ENCODE measurements around the gene GIPC2.

GIPC2 gene

DNA sequence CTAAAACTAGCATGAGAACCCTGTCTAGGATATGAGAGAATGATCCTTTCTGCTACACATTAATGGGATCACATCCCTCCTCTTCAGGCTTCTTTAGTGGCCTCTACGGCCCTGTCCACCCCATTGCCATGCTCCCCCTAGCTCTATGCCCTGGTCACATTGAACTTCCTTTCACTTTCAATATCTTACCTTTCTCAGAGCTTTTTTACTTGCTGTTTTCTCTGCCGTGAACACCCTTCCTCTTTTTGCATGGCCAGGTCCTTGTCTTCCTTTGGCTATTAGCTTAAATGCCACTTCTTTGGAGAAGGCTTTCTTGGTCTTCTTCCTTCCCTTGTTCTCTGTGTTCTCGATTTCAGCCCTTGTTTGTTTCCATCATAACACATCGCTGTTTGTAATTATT is 97.4 kb downstream of the GIPC2 start:
- H3K4me3 ChIP-seq (ENCODE audit: low read length in 2 of 2): no peak overlapping the region

DNA sequence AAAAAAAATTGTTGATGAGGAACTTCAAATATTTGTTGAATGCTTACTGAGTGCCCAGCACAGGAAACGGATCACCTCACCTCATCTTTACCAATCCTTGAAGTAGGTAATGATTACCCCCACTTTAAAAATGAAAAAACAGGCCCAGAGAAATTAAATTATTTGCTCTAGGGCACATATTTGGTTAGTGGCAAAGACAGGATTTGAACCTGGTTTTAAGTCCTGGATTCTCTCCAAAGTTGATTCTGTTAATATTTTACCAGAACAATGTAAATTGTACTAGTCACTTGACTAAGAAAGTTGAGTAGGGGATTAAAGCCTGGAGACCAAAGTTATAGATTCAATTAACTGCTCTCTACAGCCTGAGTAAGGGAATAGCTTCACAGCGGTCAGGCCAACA is 97.9 kb downstream of the GIPC2 start:
- no peaks in the 10 kb centered on the region for H3K4me1 ChIP-seq (ENCODE audit: control insufficient read depth, insufficient read depth, low read length)
- H3K4me3 ChIP-seq (ENCODE audit: low read length in 2 of 2): no peak overlapping the region

More for the DNA sequence above, 97.4 kb downstream of the GIPC2 start:
- Histone ChIP-seq H3K4me1 (ENCODE audit: control insufficient read depth, insufficient read depth, low read length) (no peaks in the 10 kb centered on the region), H3K27ac (ENCODE audit: low read length) (no peak overlapping the region), H3K27me3 (ENCODE audit: control insufficient read depth in 1 of 2, insufficient read depth in 2 of 2, low read length in 2 of 2) (no peaks in the 10 kb centered on the region), H3K9me3 (ENCODE audit: control insufficient read depth in 2 of 2, low read length in 2 of 2) (no peaks in the 10 kb centered on the region), H3K36me3 (ENCODE audit: control insufficient read depth in 2 of 2, insufficient read depth in 2 of 2, low read length in 2 of 2) (no peaks in the 10 kb centered on the region), H3K9ac (ENCODE audit: low read length in 2 of 2) (no peak overlapping the region)

DNA sequence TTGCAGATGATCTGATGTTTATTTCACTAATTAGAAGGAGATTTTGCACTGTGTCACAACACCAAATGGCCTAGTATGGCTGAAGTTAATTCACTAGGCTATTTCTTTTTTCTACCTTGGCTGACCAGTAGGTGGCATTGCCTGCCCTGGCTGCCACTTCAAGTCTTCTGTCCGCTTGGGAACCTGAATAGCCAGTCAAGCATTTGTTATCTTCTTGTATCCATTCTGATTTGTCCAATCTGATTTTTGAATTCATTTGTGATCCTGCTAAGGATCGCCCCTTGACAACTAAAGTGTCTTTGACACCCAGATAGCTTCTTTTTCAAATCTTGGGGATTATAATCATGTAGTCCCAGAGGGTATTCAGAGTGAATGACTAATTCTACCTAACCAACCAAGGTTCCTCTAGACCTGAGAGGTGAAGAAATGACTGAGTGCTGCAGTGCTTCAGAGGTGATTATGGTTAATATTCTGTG is 99.4 kb downstream of the GIPC2 start:
- no peak overlapping the region for H3K9ac ChIP-seq (ENCODE audit: low read length in 2 of 2)

More for the DNA sequence above, 97.9 kb downstream of the GIPC2 start:
- Histone ChIP-seq H3K36me3 (ENCODE audit: control insufficient read depth in 2 of 2, insufficient read depth in 2 of 2, low read length in 2 of 2) (no peaks in the 10 kb centered on the region), H3K9me3 (ENCODE audit: control insufficient read depth in 2 of 2, low read length in 2 of 2) (no peaks in the 10 kb centered on the region), H3K9ac (ENCODE audit: low read length in 2 of 2) (no peak overlapping the region), H3K27me3 (ENCODE audit: control insufficient read depth in 1 of 2, insufficient read depth in 2 of 2, low read length in 2 of 2) (no peaks in the 10 kb centered on the region), H3K27ac (ENCODE audit: low read length) (no peak overlapping the region)

DNA sequence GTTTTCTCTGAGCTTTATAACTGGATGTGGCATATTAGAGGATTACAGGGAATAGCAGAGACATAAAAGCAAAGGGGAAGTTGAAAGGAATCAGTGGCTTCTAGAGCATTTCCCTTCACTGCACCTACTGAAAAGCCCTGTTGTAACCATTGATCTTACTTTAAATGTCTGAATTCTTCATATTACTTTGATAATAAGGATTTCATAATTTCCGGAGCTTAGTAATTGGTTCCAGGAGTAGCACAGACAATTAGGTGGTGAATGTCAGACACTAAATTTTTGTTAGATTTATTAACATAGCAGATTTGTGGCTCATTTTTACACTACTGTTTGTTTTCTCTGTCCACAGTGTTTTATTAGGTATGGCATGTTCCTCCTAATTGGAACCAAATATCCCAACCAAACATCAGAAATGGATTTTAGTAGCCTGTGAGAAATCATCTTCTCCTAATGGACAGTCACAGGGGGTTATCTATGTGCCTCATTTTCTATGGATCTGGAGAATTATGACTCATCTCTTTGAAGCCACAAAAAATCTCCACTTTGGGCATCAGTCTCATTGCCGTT is 100.5 kb downstream of the GIPC2 start:
- Histone ChIP-seq H3K4me3 (ENCODE audit: low read length in 2 of 2) (no peak overlapping the region), H3K4me1 (ENCODE audit: control insufficient read depth, insufficient read depth, low read length) (no peaks in the 10 kb centered on the region), H3K27ac (ENCODE audit: low read length) (no peak overlapping the region), H3K36me3 (ENCODE audit: control insufficient read depth in 2 of 2, insufficient read depth in 2 of 2, low read length in 2 of 2) (no peaks in the 10 kb centered on the region), H3K27me3 (ENCODE audit: control insufficient read depth in 1 of 2, insufficient read depth in 2 of 2, low read length in 2 of 2) (no peaks in the 10 kb centered on the region), H3K9ac (ENCODE audit: low read length in 2 of 2) (no peak overlapping the region), H3K9me3 (ENCODE audit: control insufficient read depth in 2 of 2, low read length in 2 of 2) (no peaks in the 10 kb centered on the region)

More for the DNA sequence above, 99.4 kb downstream of the GIPC2 start:
- Histone ChIP-seq H3K9me3 (ENCODE audit: control insufficient read depth in 2 of 2, low read length in 2 of 2) (no peaks in the 10 kb centered on the region), H3K27me3 (ENCODE audit: control insufficient read depth in 1 of 2, insufficient read depth in 2 of 2, low read length in 2 of 2) (no peaks in the 10 kb centered on the region), H3K4me1 (ENCODE audit: control insufficient read depth, insufficient read depth, low read length) (no peaks in the 10 kb centered on the region), H3K27ac (ENCODE audit: low read length) (no peak overlapping the region), H3K36me3 (ENCODE audit: control insufficient read depth in 2 of 2, insufficient read depth in 2 of 2, low read length in 2 of 2) (no peaks in the 10 kb centered on the region), H3K4me3 (ENCODE audit: low read length in 2 of 2) (no peak overlapping the region)

DNA sequence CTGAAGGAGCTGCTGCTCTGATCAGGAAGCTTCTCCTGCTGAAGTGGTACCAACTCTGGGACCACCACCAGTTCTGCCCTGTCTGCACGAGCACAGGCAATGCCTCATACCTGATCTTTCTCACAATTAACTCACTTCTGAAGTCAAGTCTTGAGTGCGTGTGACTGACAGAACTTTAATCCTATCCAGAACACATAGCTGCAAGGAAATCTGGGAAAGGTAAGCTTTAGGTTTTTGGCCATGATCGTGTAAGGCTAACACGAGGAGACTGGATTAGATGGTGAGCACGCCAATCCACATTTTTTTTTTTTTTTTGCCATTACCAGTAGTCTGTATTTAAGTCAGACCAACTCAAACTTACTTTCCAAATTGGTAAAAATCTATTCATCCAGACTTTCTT is 101.3 kb downstream of the GIPC2 start:
- Histone ChIP-seq H3K27me3 (ENCODE audit: control insufficient read depth in 1 of 2, insufficient read depth in 2 of 2, low read length in 2 of 2) (no peaks in the 10 kb centered on the region), H3K27ac (ENCODE audit: low read length) (no peak overlapping the region), H3K4me1 (ENCODE audit: control insufficient read depth, insufficient read depth, low read length) (no peaks in the 10 kb centered on the region), H3K4me3 (ENCODE audit: low read length in 2 of 2) (no peak overlapping the region), H3K9ac (ENCODE audit: low read length in 2 of 2) (no peak overlapping the region), H3K9me3 (ENCODE audit: control insufficient read depth in 2 of 2, low read length in 2 of 2) (no peaks in the 10 kb centered on the region), H3K36me3 (ENCODE audit: control insufficient read depth in 2 of 2, insufficient read depth in 2 of 2, low read length in 2 of 2) (no peaks in the 10 kb centered on the region)

DNA sequence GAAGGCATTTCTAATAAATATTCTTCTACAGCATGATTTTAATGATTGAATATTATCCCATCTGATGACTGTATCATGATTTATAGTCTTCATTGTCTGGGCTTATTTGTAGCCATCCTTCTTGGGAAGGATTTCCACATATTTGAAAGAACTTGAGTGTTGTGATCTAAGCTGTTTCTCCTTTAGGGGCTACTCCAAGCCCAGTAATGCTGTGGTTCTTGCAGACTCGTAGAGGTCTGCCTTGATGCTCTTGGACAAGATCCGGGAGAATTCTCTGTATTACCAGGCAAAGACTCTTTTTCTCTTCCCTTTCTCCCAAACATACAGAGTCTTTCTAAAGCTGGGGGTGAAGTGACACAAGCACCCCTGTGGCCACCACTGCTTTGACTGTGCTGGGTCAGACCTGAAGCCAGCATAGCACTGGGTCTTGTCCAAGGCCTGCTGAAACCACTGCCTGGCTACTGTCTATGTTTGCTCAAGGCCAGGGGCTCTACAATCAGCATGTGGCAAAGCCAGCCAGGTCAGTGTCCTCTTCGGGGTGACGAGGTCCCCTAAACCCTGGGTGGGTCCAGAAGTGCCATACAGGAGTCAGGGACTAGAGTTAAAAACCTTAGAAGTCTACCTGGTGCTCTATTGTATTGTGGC is 107.4 kb downstream of the GIPC2 start:
- no peaks in the 10 kb centered on the region for H3K9me3 ChIP-seq (ENCODE audit: control insufficient read depth in 2 of 2, low read length in 2 of 2)
- H3K27me3 ChIP-seq (ENCODE audit: control insufficient read depth in 1 of 2, insufficient read depth in 2 of 2, low read length in 2 of 2): no peaks in the 10 kb centered on the region
- no peaks in the 10 kb centered on the region for H3K4me1 ChIP-seq (ENCODE audit: control insufficient read depth, insufficient read depth, low read length)
- no peak overlapping the region for H3K27ac ChIP-seq (ENCODE audit: low read length)
- no peak overlapping the region for H3K9ac ChIP-seq (ENCODE audit: low read length in 2 of 2)
- no peaks in the 10 kb centered on the region for H3K36me3 ChIP-seq (ENCODE audit: control insufficient read depth in 2 of 2, insufficient read depth in 2 of 2, low read length in 2 of 2)
- H3K4me3 ChIP-seq (ENCODE audit: low read length in 2 of 2): no peak overlapping the region

DNA sequence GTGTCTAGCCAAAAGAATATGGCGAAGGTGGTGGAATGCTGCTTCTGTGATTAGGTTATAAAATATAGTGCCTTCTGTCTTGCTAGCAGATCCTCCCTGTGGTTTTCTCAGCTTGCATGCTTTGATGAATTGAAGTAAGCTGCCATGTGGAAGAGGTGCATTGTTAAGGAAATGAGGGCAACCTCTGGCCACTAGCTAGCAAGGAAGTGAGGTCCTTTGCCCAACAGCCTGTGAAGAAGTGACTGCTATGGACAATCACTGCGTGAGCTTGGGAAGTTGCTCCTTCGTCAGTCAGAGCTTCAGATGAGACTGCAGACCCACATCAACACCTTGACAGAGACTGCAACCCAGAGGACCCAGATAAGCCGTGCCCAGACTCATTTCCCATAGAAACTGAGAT is 109.4 kb downstream of the GIPC2 start:
- Histone ChIP-seq H3K36me3 (ENCODE audit: control insufficient read depth in 2 of 2, insufficient read depth in 2 of 2, low read length in 2 of 2) (no peaks in the 10 kb centered on the region), H3K9ac (ENCODE audit: low read length in 2 of 2) (no peak overlapping the region), H3K9me3 (ENCODE audit: control insufficient read depth in 2 of 2, low read length in 2 of 2) (no peaks in the 10 kb centered on the region), H3K27me3 (ENCODE audit: control insufficient read depth in 1 of 2, insufficient read depth in 2 of 2, low read length in 2 of 2) (no peaks in the 10 kb centered on the region), H3K4me3 (ENCODE audit: low read length in 2 of 2) (no peak overlapping the region), H3K27ac (ENCODE audit: low read length) (no peak overlapping the region), H3K4me1 (ENCODE audit: control insufficient read depth, insufficient read depth, low read length) (no peaks in the 10 kb centered on the region)

DNA sequence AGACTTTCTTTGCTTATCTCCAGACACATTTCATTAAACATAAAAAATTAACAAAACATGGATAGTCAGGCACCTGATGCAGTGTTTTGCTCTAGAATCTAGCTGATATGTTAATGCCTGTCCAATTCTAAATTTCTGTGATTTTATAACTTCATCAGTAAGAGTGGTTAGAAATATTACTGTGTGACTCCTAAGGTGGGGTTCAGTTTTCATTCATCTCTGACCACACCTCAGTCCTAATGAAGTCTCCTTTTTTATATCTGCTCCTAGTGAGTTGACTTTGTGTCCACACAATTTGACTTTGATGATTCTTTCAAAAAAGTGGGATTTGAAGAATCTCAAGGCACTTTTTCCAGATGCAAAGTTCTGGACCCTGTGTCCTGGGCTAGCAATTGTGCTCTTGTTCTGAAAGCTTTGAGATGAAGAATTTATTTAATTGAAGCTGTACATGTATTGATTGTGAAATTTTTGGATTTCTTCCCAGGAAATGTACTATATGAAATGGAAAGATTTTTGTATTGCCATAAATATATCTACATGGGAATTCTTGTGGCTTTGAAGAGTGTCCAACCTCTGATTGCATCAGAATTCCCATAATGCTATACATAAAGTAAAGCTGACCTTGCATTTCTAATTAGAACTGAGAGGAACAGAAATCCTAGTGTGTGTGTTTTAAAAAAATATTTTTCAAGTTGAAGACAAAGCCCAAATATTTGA is 111.2 kb downstream of the GIPC2 start:
- Histone ChIP-seq H3K9me3 (ENCODE audit: control insufficient read depth in 2 of 2, low read length in 2 of 2) (no peaks in the 10 kb centered on the region), H3K4me3 (ENCODE audit: low read length in 2 of 2) (no peak overlapping the region), H3K4me1 (ENCODE audit: control insufficient read depth, insufficient read depth, low read length) (no peaks in the 10 kb centered on the region)

DNA sequence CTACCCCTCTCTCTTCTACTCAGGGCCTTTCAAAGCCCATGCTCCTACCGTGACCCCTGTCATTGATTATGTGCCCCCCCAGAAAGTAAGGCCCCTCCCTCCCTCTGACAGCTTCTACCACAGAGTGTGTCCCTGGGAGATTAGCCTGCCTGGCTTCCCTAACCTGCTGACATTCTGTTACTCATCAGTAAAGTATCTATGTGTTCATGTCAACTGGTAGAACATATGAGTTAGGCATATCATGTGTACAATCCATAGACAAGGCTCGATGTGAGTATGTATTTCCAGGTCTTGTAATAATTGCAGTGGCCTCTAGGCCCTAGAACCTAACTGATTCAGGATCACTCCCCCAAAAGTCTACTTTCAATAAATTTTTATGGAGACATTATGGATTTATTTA is 120.0 kb downstream of the GIPC2 start:
- no peaks in the 10 kb centered on the region for H3K36me3 ChIP-seq (ENCODE audit: control insufficient read depth in 2 of 2, insufficient read depth in 2 of 2, low read length in 2 of 2)
- H3K27me3 ChIP-seq (ENCODE audit: control insufficient read depth in 1 of 2, insufficient read depth in 2 of 2, low read length in 2 of 2): no peaks in the 10 kb centered on the region
- no peaks in the 10 kb centered on the region for H3K4me1 ChIP-seq (ENCODE audit: control insufficient read depth, insufficient read depth, low read length)
- H3K9me3 ChIP-seq (ENCODE audit: control insufficient read depth in 2 of 2, low read length in 2 of 2): no peaks in the 10 kb centered on the region
- H3K9ac ChIP-seq (ENCODE audit: low read length in 2 of 2): no peak overlapping the region
- H3K27ac ChIP-seq (ENCODE audit: low read length): no peak overlapping the region
- no peak overlapping the region for H3K4me3 ChIP-seq (ENCODE audit: low read length in 2 of 2)

More for the DNA sequence above, 111.2 kb downstream of the GIPC2 start:
- Histone ChIP-seq H3K9ac (ENCODE audit: low read length in 2 of 2) (no peak overlapping the region), H3K36me3 (ENCODE audit: control insufficient read depth in 2 of 2, insufficient read depth in 2 of 2, low read length in 2 of 2) (no peaks in the 10 kb centered on the region), H3K27me3 (ENCODE audit: control insufficient read depth in 1 of 2, insufficient read depth in 2 of 2, low read length in 2 of 2) (no peaks in the 10 kb centered on the region), H3K27ac (ENCODE audit: low read length) (no peak overlapping the region)

DNA sequence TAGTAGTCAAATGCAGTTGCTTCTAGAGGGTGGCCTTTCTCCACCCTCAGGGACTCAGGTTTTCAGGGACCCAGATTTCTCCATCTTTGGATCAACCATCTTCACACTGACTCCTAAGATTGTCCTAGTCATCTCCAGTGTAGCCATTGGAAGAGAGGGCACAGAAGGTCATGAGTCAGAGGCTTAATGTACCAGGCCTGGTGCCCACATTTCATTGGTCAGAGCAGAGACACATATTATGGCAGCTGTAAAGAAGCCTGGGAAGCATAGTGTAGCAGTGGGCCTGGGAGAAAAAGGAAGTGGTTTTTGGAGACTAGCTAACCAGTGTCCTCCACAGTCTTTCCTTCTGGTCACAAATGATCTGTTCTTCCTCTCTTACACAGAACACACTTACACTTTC is 122.5 kb downstream of the GIPC2 start:
- H3K4me3 ChIP-seq (ENCODE audit: low read length in 2 of 2): no peak overlapping the region
- no peaks in the 10 kb centered on the region for H3K4me1 ChIP-seq (ENCODE audit: control insufficient read depth, insufficient read depth, low read length)
- no peaks in the 10 kb centered on the region for H3K27me3 ChIP-seq (ENCODE audit: control insufficient read depth in 1 of 2, insufficient read depth in 2 of 2, low read length in 2 of 2)
- no peaks in the 10 kb centered on the region for H3K36me3 ChIP-seq (ENCODE audit: control insufficient read depth in 2 of 2, insufficient read depth in 2 of 2, low read length in 2 of 2)
- no peak overlapping the region for H3K9ac ChIP-seq (ENCODE audit: low read length in 2 of 2)
- H3K27ac ChIP-seq (ENCODE audit: low read length): no peak overlapping the region
- no peaks in the 10 kb centered on the region for H3K9me3 ChIP-seq (ENCODE audit: control insufficient read depth in 2 of 2, low read length in 2 of 2)

DNA sequence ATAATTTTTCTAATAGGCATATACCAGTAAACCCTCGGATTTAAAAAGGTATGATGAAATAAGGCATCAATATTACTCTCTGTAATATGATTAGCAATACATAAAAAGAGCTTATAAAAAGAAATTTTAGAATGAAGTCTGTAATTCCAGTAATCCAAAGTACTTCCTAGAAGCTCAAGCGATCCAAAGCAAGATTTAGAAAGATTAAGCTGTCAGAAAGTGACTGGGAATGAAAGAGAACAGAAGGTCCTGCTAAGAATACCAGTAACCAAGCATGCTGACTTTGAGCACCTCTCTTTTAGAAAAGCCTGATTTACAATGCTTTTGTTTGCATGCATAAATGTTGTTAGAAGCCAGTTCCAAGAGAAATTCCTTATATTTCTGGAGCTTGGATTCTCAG is 125.1 kb downstream of the GIPC2 start:
- Histone ChIP-seq H3K9me3 (ENCODE audit: control insufficient read depth in 2 of 2, low read length in 2 of 2) (no peaks in the 10 kb centered on the region), H3K9ac (ENCODE audit: low read length in 2 of 2) (no peak overlapping the region), H3K4me3 (ENCODE audit: low read length in 2 of 2) (no peak overlapping the region), H3K27ac (ENCODE audit: low read length) (no peak overlapping the region), H3K36me3 (ENCODE audit: control insufficient read depth in 2 of 2, insufficient read depth in 2 of 2, low read length in 2 of 2) (no peaks in the 10 kb centered on the region), H3K4me1 (ENCODE audit: control insufficient read depth, insufficient read depth, low read length) (no peaks in the 10 kb centered on the region), H3K27me3 (ENCODE audit: control insufficient read depth in 1 of 2, insufficient read depth in 2 of 2, low read length in 2 of 2) (no peaks in the 10 kb centered on the region)

Measured in stomach smooth muscle (tissue), 2 donors.